SK-N-SH (cell line): ENCODE data around the gene RNF138. TPM values are rescaled to one million over a fixed set of nuclear protein-coding genes. Genes with fewer than 3 reads are reported as not detected.

Experiments
- CTCF ChIA-PET: fragments of 300-600, 350-600 bp; formaldehyde crosslinking; extraction: SDS; loops from one replicate; lab custom pipeline; 2021; lab: Yijun Ruan, JAX
- POLR2A ChIA-PET: fragments of 350-600 bp; sonication (Branson Sonifier 250); formaldehyde crosslinking; extraction: SDS; loops from one replicate; lab custom pipeline; 2020; ENCODE audit warnings: antibody characterized with exemption, inconsistent platforms; lab: Yijun Ruan, JAX
- DNase-seq: peaks from one replicate; pipeline ENCODE4 v3.0.0; 2012
- H2AFZ ChIP-seq: fragments of 200-600 bp; sonication (generic); 2 replicates; pipeline ENCODE4 v1.8.1; 2016; ENCODE audit warnings: antibody characterized with exemption, mild to moderate bottlenecking, low read depth
- H3F3A ChIP-seq: fragments of 200-600 bp; sonication (generic); replicated peaks from 2 replicates; pipeline ENCODE3; 2016; ENCODE audit warnings: antibody characterized with exemption, mild to moderate bottlenecking; ENCODE audit not compliant: insufficient read depth
- H3K27ac ChIP-seq, 2 experiments: fragments of 200-500 bp in 1 of 2; fragments of 200-600 bp in 1 of 2; sonication (Bioruptor generic) in 1 of 2; sonication (generic), shearing (Covaris generic) in 1 of 2; 2 replicates each; pipeline versions ENCODE4 v1.5.1 to v1.6.1; 2014 to 2016; ENCODE audit warnings: low read depth in 2 of 2, inconsistent platforms in 1 of 2, low read length in 1 of 2, mild to moderate bottlenecking in 1 of 2, mixed read lengths in 1 of 2
- H3K27me3 ChIP-seq: fragments of 200-600 bp; sonication (generic), shearing (Covaris generic); 2 replicates; pipeline ENCODE4 v1.6.1; 2016; ENCODE audit warnings: mixed run types; ENCODE audit not compliant: insufficient read depth
- H3K36me3 ChIP-seq, 2 experiments: fragments of 200-500 bp in 1 of 2; fragments of 200-600 bp in 1 of 2; sonication (Bioruptor generic) in 1 of 2; sonication (generic) in 1 of 2; replicated peaks in 1 of 2; 2 replicates each; pipeline versions ENCODE3 to v1.5.1; 2014 to 2016; ENCODE audit warnings: low read length in 1 of 2, mild to moderate bottlenecking in 1 of 2; ENCODE audit not compliant: insufficient read depth in 2 of 2, control insufficient read depth in 1 of 2
- H3K4me1 ChIP-seq, 2 experiments: fragments of 200-500 bp in 1 of 2; fragments of 200-600 bp in 1 of 2; sonication (Bioruptor generic) in 1 of 2; sonication (generic), shearing (Covaris generic) in 1 of 2; 2 replicates each; pipeline versions ENCODE4 v1.5.1 to v1.6.1; 2014 to 2016; ENCODE audit warnings: low read depth in 1 of 2, low read length in 1 of 2, mixed run types in 1 of 2; ENCODE audit not compliant: insufficient read depth in 2 of 2, control insufficient read depth in 1 of 2
- H3K4me2 ChIP-seq: fragments of 200-600 bp; sonication (generic), shearing (Covaris generic); 2 replicates; pipeline ENCODE4 v1.6.1; 2017; ENCODE audit warnings: mixed run types
- H3K4me3 ChIP-seq, 2 experiments: fragments of 200-500 bp in 1 of 2; fragments of 200-600 bp in 1 of 2; sonication (Bioruptor generic) in 1 of 2; sonication (generic), shearing (Covaris generic) in 1 of 2; 2 replicates each; pipeline versions ENCODE4 v1.5.1 to v1.8.1; 2014 to 2016; ENCODE audit warnings: low read depth in 2 of 2, inconsistent platforms in 1 of 2, low read length in 1 of 2, mild to moderate bottlenecking in 1 of 2, mixed read lengths in 1 of 2, moderate library complexity in 1 of 2
- H3K79me2 ChIP-seq: fragments of 200-600 bp; sonication (generic); 2 replicates; pipeline ENCODE4 v1.8.1; 2017; ENCODE audit warnings: mild to moderate bottlenecking; ENCODE audit not compliant: insufficient read depth
- H3K9ac ChIP-seq: fragments of 200-600 bp; sonication (generic); 2 replicates; pipeline ENCODE4 v1.6.1; 2017; ENCODE audit warnings: mixed run types
- H3K9me2 ChIP-seq: fragments of 200-600 bp; sonication (generic); 2 replicates; pipeline ENCODE4 v1.6.1; 2017; ENCODE audit warnings: mixed run types
- H3K9me3 ChIP-seq: fragments of 200-600 bp; sonication (generic); 2 replicates; pipeline ENCODE4 v1.6.1; 2017; ENCODE audit warnings: mixed run types, mild to moderate bottlenecking, moderate library complexity
- H4K20me1 ChIP-seq: fragments of 200-600 bp; sonication (generic); 2 replicates; pipeline ENCODE4 v1.6.1; 2017; ENCODE audit warnings: mild to moderate bottlenecking, mixed run types; ENCODE audit not compliant: insufficient read depth
- CHD2 ChIP-seq: fragments of 150-350 bp; IDR thresholded peaks from 2 replicates; pipeline ENCODE4 v1.6.1; 2018; ENCODE audit warnings: low read length; ENCODE audit not compliant: partially characterized antibody
- ELF1 ChIP-seq: IDR thresholded peaks from 2 replicates; pipeline ENCODE4 v1.4.0; 2012
- FOXJ3 ChIP-seq: sonication (generic); formaldehyde crosslinking; IDR thresholded peaks from 2 replicates; pipeline ENCODE4 v1.5.1; 2020; ENCODE audit warnings: mild to moderate bottlenecking, missing genetic modification reagents
- FOXM1 ChIP-seq: IDR thresholded peaks from 2 replicates; pipeline ENCODE4 v1.4.0; 2012; ENCODE audit warnings: low read depth, mild to moderate bottlenecking
- MEF2A ChIP-seq: IDR thresholded peaks from 2 replicates; pipeline ENCODE4 v1.4.0; 2012; ENCODE audit warnings: low read depth, borderline replicate concordance
- POLR2AphosphoS5 ChIP-seq: IDR thresholded peaks from 2 replicates; pipeline ENCODE4 v1.6.1; 2012; ENCODE audit warnings: low read depth, low read length
- RCOR1 ChIP-seq: fragments of 150-350 bp; IDR thresholded peaks from 2 replicates; pipeline ENCODE4 v1.6.1; 2017; ENCODE audit warnings: antibody characterized with exemption, low read length
- RFX5 ChIP-seq: IDR thresholded peaks from 2 replicates; pipeline ENCODE4 v1.6.1; 2012; ENCODE audit warnings: mild to moderate bottlenecking, improper control_type of control experiment, low read length
- SIN3A ChIP-seq: IDR thresholded peaks from 2 replicates; pipeline ENCODE4 v1.6.1; 2012; ENCODE audit warnings: low read depth, mild to moderate bottlenecking, low read length, moderate library complexity, borderline replicate concordance
- SMC3 ChIP-seq: IDR thresholded peaks from 2 replicates; pipeline ENCODE4 v1.6.1; 2012; ENCODE audit warnings: low read depth, low read length, improper control_type of control experiment
- TCF12 ChIP-seq: IDR thresholded peaks from 2 replicates; pipeline ENCODE4 v1.4.0; 2012
- USF1 ChIP-seq: IDR thresholded peaks from 2 replicates; pipeline ENCODE4 v1.4.0; 2012; ENCODE audit warnings: low read depth, borderline replicate concordance
- USF2 ChIP-seq: fragments of 150-350 bp; IDR thresholded peaks from 2 replicates; pipeline ENCODE4 v1.6.1; 2017; ENCODE audit warnings: antibody characterized with exemption, low read length, low read depth, borderline replicate concordance
- ZBTB33 ChIP-seq: IDR thresholded peaks from 2 replicates; pipeline ENCODE4 v1.4.0; 2012; ENCODE audit warnings: low read depth, borderline replicate concordance
- WGBS: methylation state at CpG from one replicate; pipeline ENCODE4 v1.1.6; 2017; ENCODE audit warnings: low lambda C conversion rate; 5-methylcytosine and 5-hydroxymethylcytosine counted together
- polyA plus RNA-seq, 3 experiments: library from polyadenylated mRNA; depleted of rRNA; stranded (reverse); fragments of >200 nt; gene quantifications; 2 replicates each; pipeline ENCODE4 v1.2.3, GENCODE V29; 2012
- TF ChIP-seq, protein P1 (sequence below): IDR thresholded peaks from 2 replicates; pipeline ENCODE4 v1.4.0; 2012; ENCODE audit warnings: low read depth
- TF ChIP-seq, protein P2 (sequence below): fragments of 150-350 bp; IDR thresholded peaks from 2 replicates; pipeline ENCODE4 v1.6.1; 2016; ENCODE audit warnings: mild to moderate bottlenecking, low read depth, low read length
- TF ChIP-seq, protein P3 (sequence below): IDR thresholded peaks from 2 replicates; pipeline ENCODE4 v1.6.1; 2012; ENCODE audit warnings: mild to moderate bottlenecking, low read depth, low read length, moderate library complexity

The RNF138 gene
- polyA plus RNA-seq, 1 of the 3 experiments (the other 2 are of a cell fraction) = 22.3 TPM

GRCh38 chr18:32095192-32095899 is 3.7 kb downstream of the RNF138 start:
- Histone ChIP-seq H3K9me2 (no peaks in the 10 kb centered on the region), H3K4me1 (peaks cover 5 to 9% of the 10 kb centered on the region in 2 experiments; a peak in 3 of 4 replicates), H3K36me3 (peaks cover 3 to 8% of the 10 kb centered on the region in 2 experiments), H3K4me2 (no peak overlapping the region), H3K9ac (no peak overlapping the region), H3K79me2 (peaks cover 76% of the 10 kb centered on the region)
- CTCF ChIA-PET = no interaction called here
- WGBS = 92% methylated on average over 7 of the region's 7 CpGs
- TF ChIP-seq USF2 (no peak), FOXJ3 (no peak), CHD2 (no peak), RCOR1 (no peak), POLR2AphosphoS5 (no peak), MEF2A (no peak), USF1 (no peak), RFX5 (no peak), ELF1 (no peak), SMC3 (no peak), ZBTB33 (no peak), SIN3A (no peak), TCF12 (no peak), FOXM1 (no peak)
- TF ChIP-seq, protein P1, sequence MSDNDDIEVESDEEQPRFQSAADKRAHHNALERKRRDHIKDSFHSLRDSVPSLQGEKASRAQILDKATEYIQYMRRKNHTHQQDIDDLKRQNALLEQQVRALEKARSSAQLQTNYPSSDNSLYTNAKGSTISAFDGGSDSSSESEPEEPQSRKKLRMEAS = no peak
- TF ChIP-seq, protein P2, sequence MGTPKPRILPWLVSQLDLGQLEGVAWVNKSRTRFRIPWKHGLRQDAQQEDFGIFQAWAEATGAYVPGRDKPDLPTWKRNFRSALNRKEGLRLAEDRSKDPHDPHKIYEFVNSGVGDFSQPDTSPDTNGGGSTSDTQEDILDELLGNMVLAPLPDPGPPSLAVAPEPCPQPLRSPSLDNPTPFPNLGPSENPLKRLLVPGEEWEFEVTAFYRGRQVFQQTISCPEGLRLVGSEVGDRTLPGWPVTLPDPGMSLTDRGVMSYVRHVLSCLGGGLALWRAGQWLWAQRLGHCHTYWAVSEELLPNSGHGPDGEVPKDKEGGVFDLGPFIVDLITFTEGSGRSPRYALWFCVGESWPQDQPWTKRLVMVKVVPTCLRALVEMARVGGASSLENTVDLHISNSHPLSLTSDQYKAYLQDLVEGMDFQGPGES = no peak
- TF ChIP-seq, protein P3, sequence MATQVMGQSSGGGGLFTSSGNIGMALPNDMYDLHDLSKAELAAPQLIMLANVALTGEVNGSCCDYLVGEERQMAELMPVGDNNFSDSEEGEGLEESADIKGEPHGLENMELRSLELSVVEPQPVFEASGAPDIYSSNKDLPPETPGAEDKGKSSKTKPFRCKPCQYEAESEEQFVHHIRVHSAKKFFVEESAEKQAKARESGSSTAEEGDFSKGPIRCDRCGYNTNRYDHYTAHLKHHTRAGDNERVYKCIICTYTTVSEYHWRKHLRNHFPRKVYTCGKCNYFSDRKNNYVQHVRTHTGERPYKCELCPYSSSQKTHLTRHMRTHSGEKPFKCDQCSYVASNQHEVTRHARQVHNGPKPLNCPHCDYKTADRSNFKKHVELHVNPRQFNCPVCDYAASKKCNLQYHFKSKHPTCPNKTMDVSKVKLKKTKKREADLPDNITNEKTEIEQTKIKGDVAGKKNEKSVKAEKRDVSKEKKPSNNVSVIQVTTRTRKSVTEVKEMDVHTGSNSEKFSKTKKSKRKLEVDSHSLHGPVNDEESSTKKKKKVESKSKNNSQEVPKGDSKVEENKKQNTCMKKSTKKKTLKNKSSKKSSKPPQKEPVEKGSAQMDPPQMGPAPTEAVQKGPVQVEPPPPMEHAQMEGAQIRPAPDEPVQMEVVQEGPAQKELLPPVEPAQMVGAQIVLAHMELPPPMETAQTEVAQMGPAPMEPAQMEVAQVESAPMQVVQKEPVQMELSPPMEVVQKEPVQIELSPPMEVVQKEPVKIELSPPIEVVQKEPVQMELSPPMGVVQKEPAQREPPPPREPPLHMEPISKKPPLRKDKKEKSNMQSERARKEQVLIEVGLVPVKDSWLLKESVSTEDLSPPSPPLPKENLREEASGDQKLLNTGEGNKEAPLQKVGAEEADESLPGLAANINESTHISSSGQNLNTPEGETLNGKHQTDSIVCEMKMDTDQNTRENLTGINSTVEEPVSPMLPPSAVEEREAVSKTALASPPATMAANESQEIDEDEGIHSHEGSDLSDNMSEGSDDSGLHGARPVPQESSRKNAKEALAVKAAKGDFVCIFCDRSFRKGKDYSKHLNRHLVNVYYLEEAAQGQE = no peak
- TF ChIP-seq, all 33 proteins: peak for 0
- no peak overlapping the region for H3K4me3 ChIP-seq
- H3F3A ChIP-seq = peaks cover 17% of the 10 kb centered on the region
- peaks cover 23% of the 10 kb centered on the region for H4K20me1 ChIP-seq
- POLR2A ChIA-PET = no interaction called here
- H3K9me3 ChIP-seq = no peaks in the 10 kb centered on the region
- H3K27me3 ChIP-seq = no peaks in the 10 kb centered on the region
- H2AFZ ChIP-seq = no peak overlapping the region
- no peak overlapping the region for H3K27ac ChIP-seq
- DNase-seq = no peak
